GM19099 (cell line): Measurements from ENCODE around the gene GALNT18.

Experiments used
- POLR2A ChIP-seq: IDR thresholded peaks from 3 replicates; pipeline ENCODE4 v1.6.1; 2011; ENCODE audit warnings: low read depth; ENCODE audit not compliant: insufficient read length; ENCODE audit errors: extremely low read depth

The GALNT18 gene

GRCh38 chr11:11408436-11409221 lies 213.2 kb downstream of the GALNT18 start:
- TF ChIP-seq POLR2A, result no peak

GRCh38 chr11:11407763-11408084 lies 214.1 kb downstream of the GALNT18 start:
- no peak for TF ChIP-seq POLR2A

- no peak for TF ChIP-seq POLR2A
Measured at GRCh38 chr11:11407065-11407762, 214.6 kb downstream of the GALNT18 start.

DNA sequence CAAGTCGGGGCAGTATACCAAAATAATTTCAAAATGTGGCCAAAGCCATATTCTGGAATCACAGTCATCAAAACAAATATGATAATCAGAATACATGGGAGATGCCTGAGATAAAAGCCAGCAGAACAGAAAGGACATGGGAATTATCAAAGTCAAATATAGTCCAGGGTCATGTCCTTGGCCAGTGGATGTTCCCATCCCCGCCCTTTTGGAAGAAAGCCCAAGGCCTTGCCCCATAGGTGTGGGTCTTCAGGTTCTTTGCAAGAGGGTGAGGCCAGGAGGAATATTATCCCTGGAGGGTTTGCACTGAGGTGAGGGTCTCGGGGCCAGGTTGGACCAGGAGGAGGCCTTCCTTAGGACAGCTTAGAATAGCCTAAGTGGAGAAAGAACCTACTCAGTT lies 215.2 kb downstream of the GALNT18 start:
- no peak for TF ChIP-seq POLR2A

- TF ChIP-seq POLR2A, result no peak
Measured at GRCh38 chr11:11403763-11404725, 217.8 kb downstream of the GALNT18 start.

DNA sequence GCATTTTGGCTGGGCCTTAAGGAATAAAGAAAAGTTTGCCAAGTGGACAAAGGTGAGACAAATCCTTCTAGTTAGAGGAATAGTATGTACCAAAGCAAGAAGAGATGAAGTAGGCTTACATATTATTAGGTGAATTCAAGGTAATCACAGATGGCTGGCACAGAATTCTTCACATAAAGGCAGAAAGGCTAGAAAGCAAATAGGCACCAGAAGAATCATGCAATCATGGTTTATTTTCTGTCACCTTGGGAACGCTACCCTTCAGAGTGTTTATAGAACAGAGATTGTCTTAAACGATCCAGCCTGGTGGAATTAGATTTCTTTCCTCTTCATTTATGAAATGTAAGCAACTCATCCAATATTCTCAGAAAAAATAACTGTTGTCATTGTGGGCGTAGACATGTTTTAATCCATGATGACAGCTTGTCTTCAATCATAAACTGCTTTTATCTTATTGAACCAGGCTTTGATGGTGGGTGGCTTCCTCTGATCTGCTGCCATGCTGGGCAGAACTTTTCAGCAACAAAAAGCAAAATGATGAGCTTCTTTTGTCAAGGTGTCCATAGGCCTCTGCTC lies 219.8 kb downstream of the GALNT18 start:
- no peak for TF ChIP-seq POLR2A

DNA sequence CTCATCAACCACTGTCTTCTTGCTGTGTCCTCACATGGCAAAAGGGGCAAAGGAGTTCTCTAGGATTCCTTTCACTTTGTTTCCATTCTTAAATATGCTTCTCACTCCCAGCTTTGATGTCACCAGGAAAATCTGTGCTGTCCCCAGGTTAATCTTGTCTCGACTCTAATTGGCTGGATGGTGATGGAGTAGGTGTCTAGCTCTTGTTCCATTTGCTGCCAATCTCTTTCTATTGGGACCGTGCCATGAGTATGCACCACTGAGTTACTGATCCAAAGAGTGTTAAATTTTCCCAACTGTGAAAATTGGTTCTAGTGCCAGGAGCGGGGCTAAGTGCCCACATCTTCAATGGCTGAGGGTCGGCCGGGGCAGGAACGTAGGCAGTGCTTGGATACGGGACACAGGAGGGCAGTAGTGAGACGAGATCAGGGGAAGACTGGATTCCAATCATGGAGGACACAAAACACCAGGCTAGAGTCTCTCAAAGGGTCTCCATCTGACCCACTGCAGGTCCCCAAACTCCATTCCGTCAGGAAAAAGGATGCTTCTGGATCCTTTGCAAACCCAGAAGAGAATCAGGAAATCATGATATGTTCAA lies 221.1 kb downstream of the GALNT18 start:
- no peak for TF ChIP-seq POLR2A

GRCh38 chr11:11400121-11400520 lies 221.7 kb downstream of the GALNT18 start:
- no peak for TF ChIP-seq POLR2A

- TF ChIP-seq POLR2A, result no peak
Measured at GRCh38 chr11:11397781-11398180, 224.0 kb downstream of the GALNT18 start.

DNA sequence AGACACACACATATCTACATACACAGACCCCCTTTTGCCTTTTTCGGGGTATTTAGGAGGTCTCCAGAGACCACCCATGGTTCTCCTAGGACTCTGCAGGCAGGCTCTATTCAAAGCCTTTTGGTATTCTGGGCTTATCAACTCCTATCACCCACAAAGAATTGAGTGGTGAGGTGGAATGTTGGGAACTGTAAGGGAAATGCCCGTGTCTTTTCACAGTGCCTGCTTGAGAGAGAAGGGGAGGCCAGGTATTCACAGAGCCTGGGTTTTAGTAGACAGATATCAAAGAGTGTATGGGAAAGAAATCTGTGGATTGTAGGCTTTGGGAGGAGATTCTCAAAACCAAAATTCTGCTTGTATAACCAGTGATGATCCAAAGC lies 224.8 kb downstream of the GALNT18 start:
- no peak for TF ChIP-seq POLR2A

- TF ChIP-seq POLR2A, result no peak
Measured at GRCh38 chr11:11396301-11397035, 225.3 kb downstream of the GALNT18 start.

DNA sequence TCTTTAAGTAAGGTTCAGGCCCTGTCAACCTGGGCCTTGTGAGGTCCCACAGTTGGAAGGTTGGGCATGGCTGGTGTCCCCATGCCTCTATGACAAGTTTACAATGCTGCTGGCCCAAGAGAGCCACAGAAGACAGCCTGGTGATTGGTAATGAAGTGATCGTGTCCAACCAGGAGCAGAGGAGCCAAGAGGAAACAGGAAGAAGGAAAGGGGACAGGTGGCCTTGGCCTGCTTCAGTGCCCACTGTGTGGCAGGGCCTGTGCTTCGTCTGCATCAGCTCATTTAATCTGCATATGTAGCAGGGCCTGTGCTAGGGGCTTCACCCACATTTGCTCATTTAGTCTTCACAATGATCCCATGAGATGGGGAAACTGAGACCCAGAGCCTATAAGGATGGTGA lies 226.7 kb downstream of the GALNT18 start:
- no peak for TF ChIP-seq POLR2A

DNA sequence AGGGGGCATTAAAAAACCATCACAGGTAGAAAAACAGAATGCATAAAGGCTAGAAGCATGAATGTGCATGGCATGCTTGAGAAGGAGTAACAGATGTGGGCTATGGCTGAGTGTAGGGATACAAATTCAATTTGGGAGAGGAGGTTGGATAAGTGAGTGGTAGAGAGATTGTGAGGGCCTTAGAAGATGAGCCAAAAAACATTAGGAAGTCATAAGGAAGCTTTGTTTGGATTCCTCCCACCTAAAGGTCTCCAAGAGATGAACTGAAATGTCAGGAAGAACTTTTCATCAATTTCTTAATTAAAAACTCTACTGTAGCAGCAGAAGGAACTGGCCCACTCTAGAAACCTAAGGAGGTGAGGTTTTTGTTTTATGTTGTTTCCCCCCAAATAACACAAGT lies 227.6 kb downstream of the GALNT18 start:
- no peak for TF ChIP-seq POLR2A
